GM18868 (cell line): ENCODE measurements around the gene NGEF.
"Not testable (repeated sequence)": the region's sequence is repeated elsewhere in the genome, so short reads cannot be mapped to it uniquely, and the experiment has no call there.

Source experiments
- ATAC-seq: cut with Tn5 transposase; IDR thresholded peaks from one replicate; pipeline ENCODE4 v1.9.1; 2021; ENCODE audit warnings: mild to moderate bottlenecking, moderate library complexity; ENCODE audit not compliant: unreplicated experiment

NGEF gene

DNA sequence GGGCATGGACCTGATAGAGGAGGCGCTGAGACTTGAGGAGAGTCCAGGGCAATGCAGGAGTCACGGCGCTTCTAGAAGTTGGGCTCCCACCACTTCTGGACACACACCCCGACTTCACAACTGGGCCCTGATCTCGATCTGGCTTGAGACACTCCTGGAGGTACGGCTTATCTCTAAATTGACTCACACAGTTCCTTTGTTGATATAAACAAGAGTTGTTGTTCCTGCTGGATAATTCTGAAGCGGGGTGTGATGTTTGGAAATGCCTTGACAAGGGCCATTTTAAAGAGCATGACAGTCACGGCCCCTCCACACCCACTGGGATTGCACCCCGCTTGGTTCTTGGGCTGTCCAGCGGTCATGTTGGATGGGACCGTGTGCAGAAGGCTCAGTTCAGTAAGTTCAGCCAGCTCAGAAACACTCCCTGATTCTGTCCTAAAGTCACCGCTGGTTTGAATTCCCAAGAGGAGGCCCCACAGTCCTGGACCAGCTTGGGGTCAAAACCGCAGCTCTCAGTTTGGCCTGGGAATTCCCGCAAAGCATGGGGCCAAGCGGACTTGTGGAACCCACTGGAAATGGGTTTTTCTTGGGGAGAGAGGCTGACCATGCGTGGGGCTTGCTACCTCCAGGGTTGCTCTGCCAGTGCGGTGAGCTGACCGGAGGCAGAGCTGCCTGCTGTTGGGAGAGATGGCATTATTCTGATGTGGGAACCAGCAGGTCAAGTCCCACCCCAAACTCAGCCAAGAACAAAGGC is 10.1 kb upstream of the NGEF start:
- no peak for ATAC-seq

DNA sequence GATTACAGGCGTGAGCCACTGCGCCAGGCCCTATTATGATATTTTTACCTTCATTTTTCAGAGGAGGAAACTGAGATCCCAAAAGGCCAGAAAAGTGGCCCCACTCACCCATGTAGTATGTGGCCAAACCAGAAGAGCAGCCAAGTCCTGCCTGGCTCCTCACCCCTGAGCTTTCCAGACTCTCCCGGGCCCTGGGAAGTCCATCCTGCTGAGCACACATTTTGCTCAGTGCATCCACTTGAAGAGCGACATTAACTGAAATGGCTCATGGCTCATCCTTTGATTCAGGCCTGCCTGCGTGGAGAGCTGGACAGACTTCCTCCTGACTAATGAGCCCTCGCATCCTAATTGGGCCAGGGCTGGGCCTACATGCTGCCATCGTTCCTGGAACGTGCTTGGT is 9.5 kb upstream of the NGEF start:
- ATAC-seq = no peak

DNA sequence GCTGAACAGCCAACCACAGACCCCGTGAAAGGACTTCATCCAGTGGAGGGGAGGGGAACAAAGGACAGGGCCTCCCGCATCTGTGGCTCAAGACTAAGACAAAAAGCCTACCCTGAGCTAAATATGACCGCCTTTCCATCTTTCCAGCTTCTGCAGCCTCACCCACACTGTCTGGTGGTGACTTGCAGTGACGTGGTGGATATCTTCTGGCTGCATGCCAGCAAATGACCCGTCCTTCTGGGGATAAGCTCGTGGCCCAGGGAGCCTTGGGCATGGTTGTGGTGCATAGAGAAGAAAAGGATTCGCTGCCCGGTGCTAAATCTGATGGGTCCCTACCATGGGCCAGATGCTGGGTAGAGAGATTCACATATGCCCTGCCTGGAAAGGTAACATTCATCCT is 8.7 kb upstream of the NGEF start:
- no peak for ATAC-seq

- no peak for ATAC-seq
These were observed 7.4 kb upstream of the NGEF start for GRCh38 chr2:233020454-233020853.

GRCh38 chr2:233019610-233020009 is 6.6 kb upstream of the NGEF start:
- not testable (repeated sequence) for ATAC-seq

DNA sequence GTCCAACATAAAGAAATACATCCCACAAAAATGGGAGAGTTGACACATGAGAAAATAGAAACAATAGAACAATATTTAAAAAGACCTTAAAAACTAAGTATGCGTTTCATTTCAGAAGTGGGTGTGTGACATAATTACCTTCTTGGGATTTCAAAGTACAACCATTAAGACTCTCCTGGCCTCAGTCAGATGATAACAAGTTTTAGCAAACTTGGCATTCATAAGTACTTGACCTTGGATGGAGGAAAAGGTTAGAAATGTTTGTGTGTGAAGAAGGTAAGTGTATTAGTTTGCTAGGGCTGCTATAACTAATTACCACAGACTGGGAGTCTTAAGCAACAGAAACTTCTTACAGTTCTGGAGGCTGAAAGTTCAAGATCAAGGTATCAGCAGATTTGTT is 4.9 kb upstream of the NGEF start:
- no peak for ATAC-seq

- ATAC-seq = no peak
These were observed 2.1 kb upstream of the NGEF start for GRCh38 chr2:233015019-233015645.

DNA sequence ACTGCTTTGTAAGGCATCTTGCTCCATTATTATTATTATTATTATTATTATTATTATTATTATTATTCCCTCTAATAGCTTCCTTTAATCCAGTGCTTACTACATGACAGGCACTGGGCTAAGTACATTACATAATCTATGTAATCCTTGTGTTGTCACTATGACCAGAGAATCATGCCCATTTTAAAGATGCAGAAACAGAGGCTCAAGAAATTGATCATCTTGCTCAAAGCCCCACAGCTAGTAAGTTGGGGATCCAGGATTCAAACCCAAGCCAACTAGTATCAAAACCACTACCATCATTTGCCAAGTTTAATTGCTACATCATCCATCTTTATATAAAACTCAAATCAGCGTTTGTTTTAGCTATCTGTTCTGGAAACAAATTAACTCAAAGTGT is 594 bp upstream of the NGEF start:
- no peak for ATAC-seq

GRCh38 chr2:233012301-233012971 is 620 bp downstream of the NGEF start:
- ATAC-seq = no peak

DNA sequence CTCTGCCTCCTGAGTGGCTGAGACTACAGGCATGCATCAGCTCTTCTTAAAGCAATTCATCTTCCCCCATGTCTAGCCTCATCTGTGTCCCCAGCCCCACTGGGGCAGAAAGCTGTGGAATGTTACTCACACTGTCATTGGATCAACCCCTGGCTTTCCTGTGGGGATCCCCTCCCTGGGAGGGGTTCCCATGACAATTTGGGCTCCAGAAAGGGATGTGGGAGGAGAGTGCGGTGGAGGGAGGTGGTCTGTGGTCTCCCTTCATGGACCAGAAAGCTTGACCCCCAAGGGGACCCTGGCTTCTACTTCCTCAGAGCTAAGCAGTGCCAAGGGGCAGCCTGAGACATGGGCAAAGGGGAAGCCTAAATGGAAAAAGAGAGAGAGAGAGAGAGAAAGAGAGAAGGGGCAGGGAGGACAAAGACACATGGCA is 1.3 kb downstream of the NGEF start:
- ATAC-seq = no peak

DNA sequence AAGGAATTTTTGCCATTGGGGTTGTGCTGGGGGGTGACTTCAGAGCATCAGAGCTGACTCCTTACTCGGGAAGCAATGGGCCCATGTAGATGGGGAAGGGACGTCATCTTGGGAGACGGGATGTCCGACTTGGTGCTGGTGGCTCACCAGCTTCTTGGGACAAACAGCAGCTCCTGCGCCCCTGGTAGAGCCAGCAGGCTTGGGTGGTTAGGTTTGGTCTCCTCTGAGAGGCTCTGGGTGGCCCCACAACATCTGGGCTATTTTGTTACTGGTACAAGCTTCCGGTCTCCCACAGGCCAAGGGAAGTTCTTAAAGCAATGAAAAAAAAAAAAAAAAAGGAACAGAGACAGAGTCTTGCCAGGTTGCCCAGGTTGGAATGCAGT is 1.8 kb downstream of the NGEF start:
- ATAC-seq = no peak

GRCh38 chr2:233010569-233011267 is 2.3 kb downstream of the NGEF start:
- no peak for ATAC-seq

DNA sequence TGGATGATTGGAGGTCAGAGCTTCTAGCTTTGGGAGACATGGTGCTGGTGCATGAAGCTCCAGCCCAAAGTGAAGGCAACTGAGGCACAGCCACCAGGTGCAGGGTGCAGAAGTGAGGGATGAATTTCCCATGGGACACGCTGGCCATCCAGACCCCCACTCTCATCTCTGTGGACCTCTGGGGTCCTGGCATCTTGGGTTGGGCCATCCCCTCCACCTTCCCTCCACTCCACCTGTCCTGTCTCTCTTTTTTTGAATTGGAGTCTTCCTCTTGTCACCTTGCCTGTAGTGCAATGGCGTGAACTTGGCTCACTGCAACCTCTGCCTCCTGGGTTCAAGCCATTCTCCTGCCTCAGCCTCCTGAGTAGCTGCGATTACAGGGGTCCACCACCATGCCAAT is 3.4 kb downstream of the NGEF start:
- no peak for ATAC-seq

GRCh38 chr2:233007739-233008138 is 5.3 kb downstream of the NGEF start:
- ATAC-seq = no peak

DNA sequence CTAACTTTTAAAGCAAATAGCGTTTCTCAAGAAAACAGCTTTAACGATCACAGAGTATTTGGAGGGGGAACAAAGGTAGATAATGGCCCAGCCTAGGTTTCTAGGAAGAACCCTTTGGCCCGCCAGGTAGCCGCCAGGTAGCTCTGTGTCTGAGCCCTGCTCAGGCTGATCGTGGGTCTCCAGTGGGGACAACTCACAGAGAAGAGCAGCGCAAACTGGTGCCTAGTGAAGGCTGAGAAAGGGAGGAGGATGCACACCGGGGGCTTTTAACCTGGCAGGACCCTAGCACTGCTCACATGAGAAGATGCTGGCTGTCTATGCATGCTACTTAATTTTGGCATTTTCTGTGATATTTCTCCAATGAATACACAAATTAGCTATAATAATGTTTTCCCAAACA is 5.8 kb downstream of the NGEF start:
- no peak for ATAC-seq

- no peak for ATAC-seq
These were observed 6.4 kb downstream of the NGEF start for GRCh38 chr2:233006648-233007047.

GRCh38 chr2:233005096-233005495 is 8.0 kb downstream of the NGEF start:
- ATAC-seq = no peak

GRCh38 chr2:233003658-233004555 is 9.1 kb downstream of the NGEF start:
- no peak for ATAC-seq

GRCh38 chr2:233002829-233003657 is 10.0 kb downstream of the NGEF start:
- ATAC-seq = no peak
